RWPE1 (cell line): Measurements from ENCODE around the gene FOXP1.
"Not testable (repeated sequence)": the region's sequence is repeated elsewhere in the genome, so short reads cannot be mapped to it uniquely, and the experiment has no call there.

ENCODE experiments used
- CTCF ChIA-PET: fragments of 350-600 bp; sonication (Branson Sonifier 250); formaldehyde crosslinking; extraction: SDS; loops from one replicate; lab custom pipeline; 2021; lab: Yijun Ruan, JAX
- POLR2A ChIA-PET: fragments of 400-600 bp; formaldehyde crosslinking; extraction: SDS; loops from one replicate; lab custom pipeline; 2020; ENCODE audit warnings: antibody characterized with exemption; ENCODE audit not compliant: low non-redundant PET; lab: Yijun Ruan, JAX
- DNase-seq: peaks from one replicate; pipeline ENCODE4 v3.0.0; 2012; ENCODE audit warnings: low spot score
- H3K27ac ChIP-seq: fragments of 450-650 bp; 2 replicates; pipeline ENCODE4 v1.5.1; 2017
- CTCF ChIP-seq: fragments of 450-650 bp; conservative IDR thresholded peaks from 2 replicates; pipeline ENCODE4 v1.5.1; 2017; ENCODE audit warnings: low read depth, mild to moderate bottlenecking

FOXP1 gene

GRCh38 chr3:71018799-71019198 lies 564.7 kb downstream of the FOXP1 start:
- POLR2A ChIA-PET = no interaction called here
- no peak for DNase-seq
- H3K27ac ChIP-seq = no peak overlapping the region
- TF ChIP-seq CTCF = no peak
- CTCF ChIA-PET = no interaction called here

- H3K27ac ChIP-seq = no peak overlapping the region
- ChIA-PET POLR2A (no interaction called here), CTCF (no interaction called here)
- no peak for TF ChIP-seq CTCF
- no peak for DNase-seq
These were observed 567.2 kb downstream of the FOXP1 start for GRCh38 chr3:71016178-71016845.

DNA sequence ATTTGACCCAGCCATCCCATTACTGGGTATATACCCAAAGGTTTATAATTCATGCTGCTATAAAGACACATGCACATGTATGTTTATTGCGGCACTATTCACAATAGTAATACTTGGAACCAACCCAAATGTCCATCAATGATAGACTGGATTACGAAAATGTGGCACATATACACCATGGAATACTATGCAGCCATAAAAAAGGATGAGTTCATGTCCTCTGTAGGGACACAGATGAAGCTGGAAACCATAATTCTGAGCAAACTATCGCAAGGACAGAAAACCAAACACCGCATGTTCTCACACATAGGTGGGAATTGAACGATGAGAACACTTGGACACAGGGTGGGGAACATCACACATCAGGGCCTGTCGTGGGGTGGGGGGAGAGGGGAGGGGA lies 568.9 kb downstream of the FOXP1 start:
- CTCF ChIA-PET, DNase-seq, H3K27ac ChIP-seq, POLR2A ChIA-PET: not testable (repeated sequence)

DNA sequence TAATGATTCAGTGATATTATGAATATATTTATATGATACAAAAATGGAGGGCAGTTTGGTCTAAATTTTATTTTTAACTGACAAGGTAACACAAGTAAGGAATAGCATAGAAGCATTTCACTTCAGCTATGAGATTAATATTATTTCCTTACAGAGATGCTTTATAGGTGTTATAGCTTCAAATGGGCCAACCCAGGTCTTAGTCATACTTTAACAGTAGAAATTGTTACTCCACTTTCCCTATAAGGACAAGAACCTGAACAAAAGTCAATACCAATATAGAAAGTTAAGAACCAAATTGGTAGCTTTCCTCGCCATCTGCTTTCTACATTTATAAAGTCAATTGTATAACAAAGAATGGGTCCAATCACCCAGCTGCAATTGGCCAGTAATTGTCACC lies 570.6 kb downstream of the FOXP1 start:
- ChIA-PET CTCF (interaction anchor here (0.5 kb wide), 1 partner anchor 486 kb away, joined by 4 read pairs; no protein-coding TSS in a partner anchor), POLR2A (no interaction called here)
- DNase-seq = no peak
- H3K27ac ChIP-seq = no peak overlapping the region
- TF ChIP-seq CTCF = no peak

GRCh38 chr3:71011565-71012287 lies 571.8 kb downstream of the FOXP1 start:
- ChIA-PET CTCF (no interaction called here), POLR2A (no interaction called here)
- H3K27ac ChIP-seq = no peak overlapping the region
- TF ChIP-seq CTCF = no peak
- DNase-seq = peak; percentile 45

- POLR2A ChIA-PET = no interaction called here
- CTCF ChIA-PET = no interaction called here
- H3K27ac ChIP-seq = no peak overlapping the region
- DNase-seq = no peak
- no peak for TF ChIP-seq CTCF
These were observed 572.6 kb downstream of the FOXP1 start for GRCh38 chr3:71010726-71011455.
